MCF 10A (cell line): Measurements from ENCODE around the gene PLA2G5. TPM values are rescaled to one million over a fixed set of nuclear protein-coding genes. Genes with fewer than 3 reads are reported as not detected.

Source experiments
- BruUV-seq: library from RNA; stranded (reverse); fragments of 400-500 nt; replicated peaks from 2 replicates; lab custom pipeline; 2021; lab: Mats Ljungman, UMichigan
- CTCF ChIA-PET: fragments of 300-600 bp; sonication (Branson Sonifier 250); formaldehyde crosslinking; extraction: SDS; loops from one replicate; lab custom pipeline; 2021; ENCODE audit warnings: antibody characterized with exemption, inconsistent platforms; lab: Yijun Ruan, JAX
- POLR2A ChIA-PET: fragments of 300-600, 350-650 bp; sonication (Branson Sonifier 250); formaldehyde crosslinking; extraction: SDS; loops from one replicate; lab custom pipeline; 2020; ENCODE audit warnings: antibody characterized with exemption, inconsistent platforms; lab: Yijun Ruan, JAX
- DNase-seq: peaks from one replicate; pipeline ENCODE4 v3.0.0-alpha.2; 2018; ENCODE audit not compliant: unreplicated experiment
- H3K27ac Mint-ChIP-seq: one replicate; pipeline ENCODE4 v1.8.0; 2022; ENCODE audit warnings: mild to moderate bottlenecking, low read depth, mixed read lengths; ENCODE audit not compliant: unreplicated experiment
- H3K27me3 Mint-ChIP-seq: one replicate; pipeline ENCODE4 v1.8.0; 2022; ENCODE audit warnings: mixed read lengths; ENCODE audit not compliant: insufficient read depth, unreplicated experiment
- H3K36me3 Mint-ChIP-seq: one replicate; pipeline ENCODE4 v1.8.0; 2022; ENCODE audit warnings: mild to moderate bottlenecking, moderate library complexity, mixed read lengths; ENCODE audit not compliant: insufficient read depth, unreplicated experiment
- H3K4me1 Mint-ChIP-seq: one replicate; pipeline ENCODE4 v1.8.0; 2022; ENCODE audit warnings: mixed read lengths; ENCODE audit not compliant: insufficient read depth, unreplicated experiment
- H3K4me3 Mint-ChIP-seq: one replicate; pipeline ENCODE4 v1.8.0; 2022; ENCODE audit warnings: mild to moderate bottlenecking, moderate library complexity, mixed read lengths; ENCODE audit not compliant: unreplicated experiment
- H3K9me3 Mint-ChIP-seq: one replicate; pipeline ENCODE4 v1.8.0; 2022; ENCODE audit warnings: mixed read lengths; ENCODE audit not compliant: unreplicated experiment
- intact Hi-C: fragments of 100-400 bp; cut with micrococcal nuclease; formaldehyde crosslinking; loops from 2 replicates; pipeline ENCODE4 v1.14.1; 2022
- total RNA-seq: library from RNA; stranded (reverse); gene quantifications from 2 replicates; pipeline ENCODE4 v1.2.3, GENCODE V29; 2022
- TF ChIP-seq, protein P1 (sequence below): fragments of 200-600 bp; IDR thresholded peaks from one replicate; pipeline ENCODE4 v1.8.0; 2022; ENCODE audit warnings: antibody characterized with exemption, mild to moderate bottlenecking; ENCODE audit not compliant: unreplicated experiment

The PLA2G5 gene
- total RNA-seq, 1 experiment from 2014 or later: not detected

DNA sequence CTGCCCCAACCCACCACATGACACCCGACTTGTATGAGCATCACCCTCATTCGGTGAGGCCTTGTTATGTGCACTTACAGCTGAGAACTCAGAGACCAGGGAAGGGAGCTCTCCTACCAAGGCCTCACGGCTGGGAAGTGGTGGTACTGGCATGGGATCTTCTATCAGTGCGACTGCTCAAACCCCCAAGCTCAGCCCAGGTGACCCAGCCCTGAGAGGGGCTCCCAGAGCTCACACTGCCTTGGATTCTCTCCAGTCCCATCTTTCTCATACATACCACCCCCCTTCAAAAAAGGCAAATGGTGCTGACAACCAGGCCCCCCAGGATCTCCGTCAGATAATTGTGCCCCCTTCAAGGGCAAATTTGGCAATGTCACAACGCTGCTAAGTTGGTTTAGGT lies 68.4 kb downstream of the PLA2G5 start:
- Mint-ChIP-seq H3K36me3 (no peaks in the 10 kb centered on the region), H3K4me3 (no peak overlapping the region), H3K27me3 (no peaks in the 10 kb centered on the region), H3K4me1 (peaks cover 6% of the 10 kb centered on the region), H3K27ac (no peak overlapping the region), H3K9me3 (peaks cover 7% of the 10 kb centered on the region)
- ChIA-PET POLR2A (no interaction called here), CTCF (interaction anchor here (0.9 kb wide), 1 partner anchor 37 kb away, joined by 4 read pairs; no protein-coding TSS in a partner anchor)
- intact Hi-C loops: no loop called here
- DNase-seq: no peak
- TF ChIP-seq, protein P1, sequence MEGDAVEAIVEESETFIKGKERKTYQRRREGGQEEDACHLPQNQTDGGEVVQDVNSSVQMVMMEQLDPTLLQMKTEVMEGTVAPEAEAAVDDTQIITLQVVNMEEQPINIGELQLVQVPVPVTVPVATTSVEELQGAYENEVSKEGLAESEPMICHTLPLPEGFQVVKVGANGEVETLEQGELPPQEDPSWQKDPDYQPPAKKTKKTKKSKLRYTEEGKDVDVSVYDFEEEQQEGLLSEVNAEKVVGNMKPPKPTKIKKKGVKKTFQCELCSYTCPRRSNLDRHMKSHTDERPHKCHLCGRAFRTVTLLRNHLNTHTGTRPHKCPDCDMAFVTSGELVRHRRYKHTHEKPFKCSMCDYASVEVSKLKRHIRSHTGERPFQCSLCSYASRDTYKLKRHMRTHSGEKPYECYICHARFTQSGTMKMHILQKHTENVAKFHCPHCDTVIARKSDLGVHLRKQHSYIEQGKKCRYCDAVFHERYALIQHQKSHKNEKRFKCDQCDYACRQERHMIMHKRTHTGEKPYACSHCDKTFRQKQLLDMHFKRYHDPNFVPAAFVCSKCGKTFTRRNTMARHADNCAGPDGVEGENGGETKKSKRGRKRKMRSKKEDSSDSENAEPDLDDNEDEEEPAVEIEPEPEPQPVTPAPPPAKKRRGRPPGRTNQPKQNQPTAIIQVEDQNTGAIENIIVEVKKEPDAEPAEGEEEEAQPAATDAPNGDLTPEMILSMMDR: no peak
- no TSS peak for BruUV-seq

DNA sequence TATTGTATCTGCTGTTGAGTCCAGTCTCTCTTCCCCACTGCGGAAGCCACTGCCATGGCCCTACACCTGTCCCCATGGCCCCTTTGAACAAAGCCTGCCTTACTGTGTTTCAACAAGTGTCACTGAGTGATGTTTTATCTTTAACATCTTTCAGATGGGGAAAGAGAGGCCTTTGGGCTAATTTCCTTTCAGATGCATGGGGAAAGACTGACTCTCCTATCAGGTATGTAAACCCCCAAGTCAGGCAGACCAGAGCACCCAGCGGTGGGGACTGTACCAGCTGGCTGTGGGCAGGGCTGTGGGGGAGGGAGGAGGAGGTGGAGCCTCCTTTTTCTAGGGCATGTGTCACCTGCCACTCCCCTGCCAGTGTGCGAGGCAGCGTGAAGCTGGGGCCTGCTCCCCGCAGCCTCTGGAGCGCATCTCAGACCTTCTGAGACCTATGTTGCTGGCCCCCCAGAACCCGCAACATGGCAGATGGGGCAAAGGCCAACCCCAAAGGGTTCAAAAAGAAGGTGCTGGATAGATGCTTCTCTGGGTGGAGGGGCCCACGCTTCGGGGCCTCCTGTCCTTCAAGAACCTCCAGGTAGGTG lies 69.1 kb downstream of the PLA2G5 start, which contains the start of gene PLA2G2F:
PLA2G2F (plus strand) TSS at position 363 of the 590 bp plus-strand sequence; CDS start at position 468, 105 bp downstream.
- Mint-ChIP-seq H3K27me3 (no peaks in the 10 kb centered on the region), H3K36me3 (no peaks in the 10 kb centered on the region), H3K4me3 (no peak within 1 kb of the TSS), H3K9me3 (peaks cover 3% of the 10 kb centered on the region), H3K4me1 (peaks cover 3% of the 10 kb centered on the region), H3K27ac (no peak within 1 kb of the TSS)
- no TSS peak for BruUV-seq
- TF ChIP-seq, protein P1: no peak
- DNase-seq: no peak
- intact Hi-C loops: no loop called here
- ChIA-PET POLR2A (no interaction called here), CTCF (no interaction called here)

DNA sequence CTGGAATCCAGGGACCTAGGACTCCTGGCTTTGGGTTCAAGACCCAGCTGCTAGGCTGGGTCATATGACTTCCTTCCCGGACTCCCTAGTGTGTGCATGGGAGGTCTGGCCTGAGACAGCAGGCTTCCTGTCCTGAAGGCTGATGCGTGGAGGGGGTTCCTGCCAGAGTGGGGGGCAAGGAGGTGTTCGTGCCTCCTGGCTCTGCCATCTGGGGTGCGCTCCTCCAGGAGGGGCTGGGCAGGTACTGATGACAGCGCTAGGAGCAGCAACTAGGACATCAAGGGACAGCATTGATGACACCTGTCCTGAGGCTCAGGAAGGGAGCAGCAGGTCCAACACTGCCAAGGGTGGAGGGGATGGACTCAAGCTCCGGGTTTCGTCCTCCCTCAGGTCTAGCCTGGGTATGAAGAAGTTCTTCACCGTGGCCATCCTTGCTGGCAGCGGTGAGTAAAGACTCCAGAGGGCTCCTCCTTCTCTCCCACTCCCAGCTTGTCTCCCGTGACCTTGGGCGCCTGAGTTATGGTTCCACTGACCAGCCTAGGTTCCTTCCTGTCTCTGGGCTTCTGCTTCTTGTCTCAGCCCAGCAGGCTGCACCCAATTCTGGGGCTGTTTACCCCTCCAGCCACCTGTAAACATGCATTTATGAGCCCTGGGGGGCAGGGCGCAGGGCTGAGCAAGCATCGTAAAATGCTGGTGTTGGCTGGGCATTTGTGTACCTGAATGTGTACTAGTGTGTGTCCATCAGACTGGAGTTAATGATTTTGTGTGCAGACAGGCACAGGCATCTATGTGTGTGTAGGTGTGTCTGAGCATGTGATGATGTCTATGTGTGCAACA lies 70.0 kb downstream of the PLA2G5 start:
- ChIA-PET CTCF (no interaction called here), POLR2A (no interaction called here)
- TF ChIP-seq, protein P1: no peak
- BruUV-seq: no TSS peak
- intact Hi-C loops: no loop called here
- Mint-ChIP-seq H3K9me3 (no peaks in the 10 kb centered on the region), H3K4me3 (no peak overlapping the region), H3K27ac (no peak overlapping the region), H3K4me1 (no peaks in the 10 kb centered on the region), H3K36me3 (no peaks in the 10 kb centered on the region), H3K27me3 (no peaks in the 10 kb centered on the region)
- no peak for DNase-seq

DNA sequence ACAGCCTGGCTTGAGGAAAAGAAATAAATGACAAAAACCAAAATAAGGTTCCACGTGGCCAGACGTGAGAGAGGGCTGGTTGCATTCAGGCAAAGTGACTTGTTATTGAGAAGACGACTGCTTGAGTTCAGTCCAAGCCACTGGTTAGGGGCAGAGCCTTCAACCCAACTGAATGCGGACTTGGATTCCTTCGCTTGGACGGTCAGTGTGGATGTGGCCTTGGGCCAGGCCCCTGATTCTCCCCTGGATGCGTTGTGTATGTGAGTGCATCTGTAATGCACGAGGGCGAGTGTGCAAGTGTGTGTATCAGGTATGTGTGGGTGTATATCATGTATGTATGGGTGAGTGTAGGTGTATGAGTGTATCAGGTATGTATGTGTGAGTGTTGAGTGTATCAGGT lies 71.0 kb downstream of the PLA2G5 start:
- no peaks in the 10 kb centered on the region for H3K36me3 Mint-ChIP-seq
- no peaks in the 10 kb centered on the region for H3K4me1 Mint-ChIP-seq
- TF ChIP-seq, protein P1: no peak
- intact Hi-C loops: no loop called here
- H3K9me3 Mint-ChIP-seq: no peaks in the 10 kb centered on the region
- no peak for DNase-seq
- no peak overlapping the region for H3K27ac Mint-ChIP-seq
- CTCF ChIA-PET: no interaction called here
- no TSS peak for BruUV-seq
- POLR2A ChIA-PET: no interaction called here
- H3K4me3 Mint-ChIP-seq: no peak overlapping the region
- no peaks in the 10 kb centered on the region for H3K27me3 Mint-ChIP-seq
